K562 (cell line): Measurements from ENCODE around the gene MTSS2.

Source experiments
- ATF3 ChIP-seq, 2 experiments: fragments of 450-650 bp in 1 of 2; sonication (generic) in 1 of 2; formaldehyde crosslinking in 1 of 2; IDR thresholded peaks in 1 of 2; conservative IDR thresholded peaks in 1 of 2; 2 replicates each; pipeline versions ENCODE4 v1.6.1 to v1.8.1; 2016 to 2023; ENCODE audit warnings: mild to moderate bottlenecking in 2 of 2, moderate library complexity in 2 of 2, inconsistent platforms in 1 of 2, missing genetic modification reagents in 1 of 2
- CC2D1A ChIP-seq: fragments of 450-650 bp; IDR thresholded peaks from 2 replicates; pipeline ENCODE4 v1.6.1; 2017; ENCODE audit warnings: mild to moderate bottlenecking
- ESRRA ChIP-seq: fragments of 450-650 bp; IDR thresholded peaks from 2 replicates; pipeline ENCODE4 v1.6.1; 2014; ENCODE audit warnings: low read depth, mild to moderate bottlenecking, moderate library complexity, borderline replicate concordance
- JUN ChIP-seq, 2 experiments: sonication (generic) in 1 of 2; formaldehyde crosslinking in 1 of 2; IDR thresholded peaks; 2 replicates each; pipeline versions ENCODE4 v1.6.1 to v1.8.0; 2012 to 2022; ENCODE audit warnings: borderline replicate concordance in 2 of 2, mild to moderate bottlenecking in 2 of 2, improper control_type of control experiment in 1 of 2, low read depth in 1 of 2, low read length in 1 of 2, missing genetic modification reagents in 1 of 2
- SIN3A ChIP-seq, 2 experiments: fragments of 150-350 bp in 1 of 2; IDR thresholded peaks; 2 replicates each; pipeline ENCODE4 v1.6.1; 2011 to 2016; ENCODE audit warnings: borderline replicate concordance in 2 of 2, low read depth in 2 of 2, low read length in 2 of 2, mild to moderate bottlenecking in 2 of 2, moderate library complexity in 2 of 2; ENCODE audit not compliant: control insufficient read depth in 1 of 2

GRCh38 chr16:70682239-70683145 is 3.4 kb downstream of the MTSS2 start:
- TF ChIP-seq SIN3A (IDR thresholded peaks at IDR 0.05; ENCODE audit: borderline replicate concordance in 2 of 2, control insufficient read depth in 1 of 2, low read depth in 2 of 2, low read length in 2 of 2) = no peak
- TF ChIP-seq ESRRA = no peak
- TF ChIP-seq JUN (IDR thresholded peaks at IDR 0.05; ENCODE audit: borderline replicate concordance, low read depth, low read length) = no peak
- no peak for TF ChIP-seq JUN (CRISPR knock-in tag; IDR thresholded peaks at IDR 0.05; ENCODE audit: borderline replicate concordance)
- TF ChIP-seq CC2D1A = no peak
- no peak for TF ChIP-seq ATF3 (IDR thresholded peaks at IDR 0.05)
- TF ChIP-seq ATF3 (CRISPR knock-in tag; conservative IDR thresholded peaks at IDR 0.05) = no peak
